NCI-H1436 treated with DMSO at 0.1 percent for 48 hours (cell line): ENCODE data around the gene KLF5.

ENCODE experiments used
- DNase-seq: peaks from one replicate; lab custom pipeline; 2025; lab: John Stamatoyannopoulos, UW

Gene KLF5

GRCh38 chr13:73059460-73060250, 850 bp downstream of the KLF5 start:
- DNase-seq, result no peak

- DNase-seq, result no peak
Observed at GRCh38 chr13:73060251-73061160, 1.7 kb downstream of the KLF5 start.

- no peak for DNase-seq
Observed at GRCh38 chr13:73061473-73061872, 2.7 kb downstream of the KLF5 start.

DNA sequence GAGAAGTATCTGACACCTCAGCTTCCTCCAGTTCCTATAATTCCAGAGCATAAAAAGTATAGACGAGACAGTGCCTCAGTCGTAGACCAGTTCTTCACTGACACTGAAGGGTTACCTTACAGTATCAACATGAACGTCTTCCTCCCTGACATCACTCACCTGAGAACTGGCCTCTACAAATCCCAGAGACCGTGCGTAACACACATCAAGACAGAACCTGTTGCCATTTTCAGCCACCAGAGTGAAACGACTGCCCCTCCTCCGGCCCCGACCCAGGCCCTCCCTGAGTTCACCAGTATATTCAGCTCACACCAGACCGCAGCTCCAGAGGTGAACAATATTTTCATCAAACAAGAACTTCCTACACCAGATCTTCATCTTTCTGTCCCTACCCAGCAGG, 3.1 kb downstream of the KLF5 start:
- no peak for DNase-seq

DNA sequence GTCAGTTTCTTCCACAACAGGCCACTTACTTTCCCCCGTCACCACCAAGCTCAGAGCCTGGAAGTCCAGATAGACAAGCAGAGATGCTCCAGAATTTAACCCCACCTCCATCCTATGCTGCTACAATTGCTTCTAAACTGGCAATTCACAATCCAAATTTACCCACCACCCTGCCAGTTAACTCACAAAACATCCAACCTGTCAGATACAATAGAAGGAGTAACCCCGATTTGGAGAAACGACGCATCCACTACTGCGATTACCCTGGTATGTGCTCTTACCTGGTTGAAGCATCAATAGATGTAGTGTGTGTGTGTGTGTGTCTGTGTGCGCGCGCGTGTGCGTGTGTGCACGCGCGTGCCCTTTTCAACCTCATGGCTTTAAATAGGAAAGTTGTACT, 3.7 kb downstream of the KLF5 start:
- no peak for DNase-seq

- DNase-seq, result no peak
Observed at GRCh38 chr13:73063166-73063565, 4.4 kb downstream of the KLF5 start.

- DNase-seq, result no peak
Observed at GRCh38 chr13:73065036-73065435, 6.2 kb downstream of the KLF5 start.

DNA sequence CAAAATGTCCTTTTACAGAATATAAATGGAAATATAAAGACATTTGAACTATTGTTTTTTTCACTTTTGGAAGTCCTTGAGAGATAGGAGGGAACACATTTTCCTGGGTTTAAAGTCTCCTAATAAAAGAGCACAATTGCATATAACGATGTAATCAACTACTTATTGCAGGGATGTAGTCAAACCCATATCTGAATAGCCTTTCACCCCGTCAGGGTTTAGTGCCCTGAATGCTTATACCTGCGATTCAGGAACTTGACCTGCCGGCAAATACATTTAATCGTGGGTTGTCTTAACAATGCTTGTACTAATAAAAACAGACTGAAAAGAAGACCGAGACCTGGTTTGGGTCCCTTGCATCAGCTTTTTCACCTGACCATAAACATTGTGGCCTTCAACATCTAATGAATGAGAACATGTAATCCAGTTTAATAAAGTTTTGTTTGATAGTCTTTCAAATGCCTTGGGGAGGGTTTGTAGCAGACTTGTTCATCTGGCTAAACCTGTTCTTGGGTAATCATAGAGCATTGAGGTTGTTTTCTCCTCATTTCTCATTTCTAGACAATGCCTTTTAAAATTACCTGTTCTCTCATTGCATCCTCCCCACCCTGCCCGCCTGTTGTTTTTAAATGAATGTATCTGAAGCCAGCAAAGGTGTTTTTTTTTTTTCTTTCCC, 7.0 kb downstream of the KLF5 start:
- DNase-seq, result no peak

GRCh38 chr13:73069206-73069805, 10.5 kb downstream of the KLF5 start:
- no peak for DNase-seq

DNA sequence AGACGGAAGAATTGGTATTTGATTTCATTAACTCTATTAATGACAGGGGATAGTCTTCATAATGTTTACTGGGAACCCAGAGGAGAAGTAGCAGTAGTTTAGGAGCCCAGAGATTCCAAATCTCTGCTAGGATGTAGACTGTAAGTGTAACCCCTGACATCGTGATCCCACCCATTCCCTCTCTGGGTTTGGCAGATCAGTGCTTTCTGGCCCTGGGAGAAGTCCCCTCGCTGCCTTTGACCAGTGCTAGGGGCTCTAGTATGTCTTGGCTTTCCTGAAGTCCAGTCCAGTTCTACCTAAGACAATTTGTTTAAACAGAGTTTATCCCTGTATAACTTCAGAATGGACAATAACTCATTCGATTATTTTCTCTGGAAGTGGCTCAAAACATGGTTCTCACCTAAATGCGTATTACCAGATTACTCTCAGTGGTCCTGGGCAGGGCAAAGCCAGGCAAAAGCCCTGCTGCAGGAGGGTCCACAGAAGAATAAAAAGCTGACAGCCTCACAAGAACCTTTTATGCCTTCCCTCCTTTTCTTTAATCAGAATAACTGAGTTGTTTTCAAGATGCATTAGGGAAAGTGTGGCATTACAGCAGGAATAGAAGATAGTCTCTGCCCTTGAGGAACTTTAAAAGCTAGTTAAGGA, 11.8 kb downstream of the KLF5 start:
- no peak for DNase-seq

GRCh38 chr13:73072239-73072900, 13.6 kb downstream of the KLF5 start:
- no peak for DNase-seq

GRCh38 chr13:73073050-73073449, 14.2 kb downstream of the KLF5 start:
- no peak for DNase-seq

DNA sequence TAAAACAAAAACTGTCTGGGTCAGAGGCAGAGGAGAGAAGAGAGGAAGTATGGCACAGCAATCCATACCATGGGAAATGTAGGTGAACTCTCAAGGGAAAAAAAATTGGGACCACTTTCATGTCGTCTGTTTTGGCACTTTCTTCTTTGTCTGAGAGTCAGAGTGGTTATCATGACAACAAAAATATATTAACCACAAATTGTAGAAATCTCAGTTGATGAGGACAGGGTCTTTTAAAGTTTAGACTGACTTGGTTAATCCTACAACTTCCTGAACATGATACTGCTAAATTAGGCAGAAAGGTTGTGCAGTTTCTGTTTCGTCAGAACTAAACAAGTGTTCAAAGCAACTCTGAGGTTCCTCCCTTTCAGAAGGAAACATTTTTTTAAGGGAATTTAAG, 15.2 kb downstream of the KLF5 start:
- no peak for DNase-seq

GRCh38 chr13:73074926-73075325, 16.1 kb downstream of the KLF5 start:
- no peak for DNase-seq

DNA sequence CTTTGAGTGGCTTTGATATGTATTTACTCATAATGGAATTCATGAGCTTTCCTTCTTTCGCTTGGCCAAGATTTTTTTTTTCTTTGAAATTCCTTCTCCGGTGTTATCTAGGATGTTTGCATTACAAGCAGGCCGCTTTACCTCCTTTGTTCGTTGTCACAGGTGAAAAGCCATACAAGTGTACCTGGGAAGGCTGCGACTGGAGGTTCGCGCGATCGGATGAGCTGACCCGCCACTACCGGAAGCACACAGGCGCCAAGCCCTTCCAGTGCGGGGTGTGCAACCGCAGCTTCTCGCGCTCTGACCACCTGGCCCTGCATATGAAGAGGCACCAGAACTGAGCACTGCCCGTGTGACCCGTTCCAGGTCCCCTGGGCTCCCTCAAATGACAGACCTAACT, 16.7 kb downstream of the KLF5 start:
- no peak for DNase-seq

- DNase-seq, result no peak
Observed at GRCh38 chr13:73075954-73076353, 17.1 kb downstream of the KLF5 start.

GRCh38 chr13:73077865-73078264, 19.1 kb downstream of the KLF5 start:
- DNase-seq, result no peak

GRCh38 chr13:73079359-73079758, 20.6 kb downstream of the KLF5 start:
- DNase-seq, result no peak

- DNase-seq, result no peak
Observed at GRCh38 chr13:73081256-73081915, 22.6 kb downstream of the KLF5 start.

DNA sequence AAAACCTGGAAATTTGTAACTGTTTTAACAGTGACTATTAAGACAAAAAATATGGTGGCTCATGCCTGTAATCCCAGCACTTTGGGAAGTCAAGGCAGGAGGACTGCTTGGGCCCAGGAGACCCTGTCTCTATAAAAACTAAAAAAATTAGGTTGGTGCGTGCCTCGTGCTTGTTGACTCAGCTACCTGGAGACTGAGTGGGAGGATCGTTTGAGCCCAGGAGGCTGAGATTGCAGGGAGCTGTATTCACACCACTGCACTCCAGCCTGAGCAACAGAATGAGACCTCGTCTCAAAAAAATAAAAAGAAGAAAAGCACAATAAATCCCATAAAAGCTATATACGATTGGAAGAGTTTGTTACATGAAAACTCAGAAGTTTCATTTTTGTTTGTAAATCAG, 23.7 kb downstream of the KLF5 start:
- no peak for DNase-seq

DNA sequence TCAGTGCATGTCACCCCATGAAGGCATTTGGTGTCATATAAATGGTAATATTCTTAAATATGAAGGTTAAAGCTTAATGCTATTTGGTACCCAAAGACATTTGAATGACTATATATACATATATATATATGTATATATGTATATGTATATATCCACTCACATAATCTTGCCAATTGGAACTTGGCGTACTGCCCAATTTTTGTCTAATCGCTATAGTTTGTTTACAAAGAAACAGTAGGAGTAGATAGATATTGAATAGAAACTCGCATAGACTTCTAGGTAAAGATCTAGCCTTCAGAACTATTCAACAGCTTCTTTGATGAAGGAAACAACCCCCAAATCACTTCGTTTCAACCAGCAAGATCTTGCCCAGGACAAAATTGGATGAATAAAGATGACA, 24.1 kb downstream of the KLF5 start:
- DNase-seq, result no peak
